Measurements from ENCODE around the gene RAB3GAP2.

RAB3GAP2 gene, protein sequence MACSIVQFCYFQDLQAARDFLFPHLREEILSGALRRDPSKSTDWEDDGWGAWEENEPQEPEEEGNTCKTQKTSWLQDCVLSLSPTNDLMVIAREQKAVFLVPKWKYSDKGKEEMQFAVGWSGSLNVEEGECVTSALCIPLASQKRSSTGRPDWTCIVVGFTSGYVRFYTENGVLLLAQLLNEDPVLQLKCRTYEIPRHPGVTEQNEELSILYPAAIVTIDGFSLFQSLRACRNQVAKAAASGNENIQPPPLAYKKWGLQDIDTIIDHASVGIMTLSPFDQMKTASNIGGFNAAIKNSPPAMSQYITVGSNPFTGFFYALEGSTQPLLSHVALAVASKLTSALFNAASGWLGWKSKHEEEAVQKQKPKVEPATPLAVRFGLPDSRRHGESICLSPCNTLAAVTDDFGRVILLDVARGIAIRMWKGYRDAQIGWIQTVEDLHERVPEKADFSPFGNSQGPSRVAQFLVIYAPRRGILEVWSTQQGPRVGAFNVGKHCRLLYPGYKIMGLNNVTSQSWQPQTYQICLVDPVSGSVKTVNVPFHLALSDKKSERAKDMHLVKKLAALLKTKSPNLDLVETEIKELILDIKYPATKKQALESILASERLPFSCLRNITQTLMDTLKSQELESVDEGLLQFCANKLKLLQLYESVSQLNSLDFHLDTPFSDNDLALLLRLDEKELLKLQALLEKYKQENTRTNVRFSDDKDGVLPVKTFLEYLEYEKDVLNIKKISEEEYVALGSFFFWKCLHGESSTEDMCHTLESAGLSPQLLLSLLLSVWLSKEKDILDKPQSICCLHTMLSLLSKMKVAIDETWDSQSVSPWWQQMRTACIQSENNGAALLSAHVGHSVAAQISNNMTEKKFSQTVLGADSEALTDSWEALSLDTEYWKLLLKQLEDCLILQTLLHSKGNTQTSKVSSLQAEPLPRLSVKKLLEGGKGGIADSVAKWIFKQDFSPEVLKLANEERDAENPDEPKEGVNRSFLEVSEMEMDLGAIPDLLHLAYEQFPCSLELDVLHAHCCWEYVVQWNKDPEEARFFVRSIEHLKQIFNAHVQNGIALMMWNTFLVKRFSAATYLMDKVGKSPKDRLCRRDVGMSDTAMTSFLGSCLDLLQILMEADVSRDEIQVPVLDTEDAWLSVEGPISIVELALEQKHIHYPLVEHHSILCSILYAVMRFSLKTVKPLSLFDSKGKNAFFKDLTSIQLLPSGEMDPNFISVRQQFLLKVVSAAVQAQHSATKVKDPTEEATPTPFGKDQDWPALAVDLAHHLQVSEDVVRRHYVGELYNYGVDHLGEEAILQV (N-terminal part only)

DNA sequence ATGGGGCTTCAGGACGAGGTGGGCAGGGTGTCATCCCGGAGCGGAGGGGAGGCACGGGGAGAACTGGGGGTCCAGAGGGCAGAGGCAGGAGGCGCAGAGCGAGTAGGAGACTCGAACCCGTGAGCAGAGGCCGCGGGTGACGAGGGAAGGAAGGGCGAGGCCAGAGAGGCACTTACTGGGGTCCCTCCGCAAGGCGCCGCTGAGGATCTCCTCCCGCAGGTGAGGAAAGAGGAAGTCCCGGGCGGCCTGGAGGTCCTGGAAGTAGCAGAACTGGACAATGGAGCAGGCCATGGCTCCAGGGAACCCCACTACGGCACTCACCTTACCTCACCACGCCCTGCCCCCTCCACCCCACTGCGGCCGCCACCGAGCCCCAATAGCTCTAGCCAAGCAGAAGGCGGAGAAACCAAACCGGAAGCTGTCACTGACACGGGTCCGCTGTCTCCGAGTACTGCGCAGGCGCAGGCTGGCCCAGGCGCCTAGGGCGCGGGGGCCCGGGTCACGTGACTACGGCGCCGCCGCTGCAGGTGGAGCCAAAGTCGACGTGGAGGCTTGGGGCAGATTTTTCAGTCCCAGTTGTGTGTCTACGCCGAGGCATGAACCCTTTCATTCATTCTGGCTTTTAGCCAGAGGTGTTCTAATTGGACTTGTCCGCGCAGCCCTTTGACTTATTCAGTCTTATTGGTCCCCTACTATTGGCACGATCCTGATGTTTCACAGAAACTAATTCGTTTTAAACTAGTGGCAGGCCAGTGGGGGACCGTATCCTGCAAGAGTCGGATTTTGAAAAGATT lies at the start of gene RAB3GAP2:
Gene RAB3GAP2 (minus strand): TSS at position 407 of the 794 bp plus-strand sequence. CDS start 116 bp downstream, at position 291.
- TF ChIP-seq POLR2A (IDR thresholded peaks at IDR 0.05; ENCODE audit: extremely low read depth, insufficient read length): peak; percentile 75
- TF ChIP-seq, protein P1, sequence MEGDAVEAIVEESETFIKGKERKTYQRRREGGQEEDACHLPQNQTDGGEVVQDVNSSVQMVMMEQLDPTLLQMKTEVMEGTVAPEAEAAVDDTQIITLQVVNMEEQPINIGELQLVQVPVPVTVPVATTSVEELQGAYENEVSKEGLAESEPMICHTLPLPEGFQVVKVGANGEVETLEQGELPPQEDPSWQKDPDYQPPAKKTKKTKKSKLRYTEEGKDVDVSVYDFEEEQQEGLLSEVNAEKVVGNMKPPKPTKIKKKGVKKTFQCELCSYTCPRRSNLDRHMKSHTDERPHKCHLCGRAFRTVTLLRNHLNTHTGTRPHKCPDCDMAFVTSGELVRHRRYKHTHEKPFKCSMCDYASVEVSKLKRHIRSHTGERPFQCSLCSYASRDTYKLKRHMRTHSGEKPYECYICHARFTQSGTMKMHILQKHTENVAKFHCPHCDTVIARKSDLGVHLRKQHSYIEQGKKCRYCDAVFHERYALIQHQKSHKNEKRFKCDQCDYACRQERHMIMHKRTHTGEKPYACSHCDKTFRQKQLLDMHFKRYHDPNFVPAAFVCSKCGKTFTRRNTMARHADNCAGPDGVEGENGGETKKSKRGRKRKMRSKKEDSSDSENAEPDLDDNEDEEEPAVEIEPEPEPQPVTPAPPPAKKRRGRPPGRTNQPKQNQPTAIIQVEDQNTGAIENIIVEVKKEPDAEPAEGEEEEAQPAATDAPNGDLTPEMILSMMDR (IDR thresholded peaks at IDR 0.05; ENCODE audit: low read depth, low read length): no peak
- no peak for TF ChIP-seq MYC (IDR thresholded peaks at IDR 0.05; ENCODE audit: low read depth, low read length)
- TF ChIP-seq, protein P2, sequence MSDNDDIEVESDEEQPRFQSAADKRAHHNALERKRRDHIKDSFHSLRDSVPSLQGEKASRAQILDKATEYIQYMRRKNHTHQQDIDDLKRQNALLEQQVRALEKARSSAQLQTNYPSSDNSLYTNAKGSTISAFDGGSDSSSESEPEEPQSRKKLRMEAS (IDR thresholded peaks at IDR 0.05; ENCODE audit: low read depth, low read length): peak; percentile 96

DNA sequence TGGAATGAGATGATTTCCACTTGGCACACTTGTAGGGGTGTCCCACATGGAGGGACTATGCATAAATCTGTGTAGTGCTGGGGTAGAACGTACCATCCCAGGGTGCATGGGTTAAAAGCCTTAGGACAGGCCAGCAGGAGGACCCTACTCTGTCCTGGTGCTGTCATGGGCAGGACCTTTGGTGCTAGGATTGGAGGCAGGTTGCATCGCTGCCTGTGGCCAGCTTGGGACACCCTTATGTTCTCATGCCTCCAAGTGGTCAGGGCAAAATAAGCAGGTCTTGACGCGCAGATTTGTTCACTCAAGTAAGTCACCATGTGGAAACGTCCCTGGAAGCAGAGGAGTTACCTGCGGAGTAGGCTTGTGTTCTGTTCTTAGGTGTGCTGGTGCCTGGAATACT lies 49.5 kb upstream of the RAB3GAP2 start:
- DNase-seq (ENCODE audit: low read depth): peak; percentile 7

More for the DNA sequence above, at the start of gene RAB3GAP2:
- H3K4me3 ChIP-seq (ENCODE audit: low read depth, low read length): peak within 1 kb of the TSS; percentile 85
- DNase-seq (ENCODE audit: low read depth): peak; percentile 93

DNA sequence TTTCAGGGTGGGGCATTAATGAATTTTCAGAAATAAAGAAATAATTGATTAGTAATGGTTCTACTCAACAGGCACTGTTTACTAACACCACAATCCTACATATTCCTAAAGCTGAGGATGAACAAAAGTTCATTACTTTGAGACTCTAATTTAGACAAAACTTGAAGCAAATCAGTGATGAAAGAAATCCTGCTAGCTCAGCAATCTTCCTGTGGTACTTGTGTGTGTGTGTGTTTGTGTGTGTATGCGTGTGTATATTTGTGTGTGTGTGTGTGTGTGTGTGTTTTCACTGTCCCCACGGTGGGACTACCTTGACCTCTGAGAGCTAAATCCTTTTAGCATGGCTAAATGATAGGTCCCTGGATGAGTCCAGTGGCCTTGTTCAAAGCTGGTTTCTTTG lies 48.5 kb upstream of the RAB3GAP2 start:
- TF ChIP-seq MYC (IDR thresholded peaks at IDR 0.05; ENCODE audit: low read depth, low read length) (no peak), POLR2A (IDR thresholded peaks at IDR 0.05; ENCODE audit: extremely low read depth, insufficient read length) (no peak)
- TF ChIP-seq, protein P1 (IDR thresholded peaks at IDR 0.05; ENCODE audit: low read depth, low read length): no peak
- TF ChIP-seq, protein P2 (IDR thresholded peaks at IDR 0.05; ENCODE audit: low read depth, low read length): no peak

More for the DNA sequence above, 49.5 kb upstream of the RAB3GAP2 start:
- no peak overlapping the region for H3K4me3 ChIP-seq (ENCODE audit: low read depth, low read length)
- TF ChIP-seq, protein P1 (IDR thresholded peaks at IDR 0.05; ENCODE audit: low read depth, low read length): no peak
- TF ChIP-seq MYC (IDR thresholded peaks at IDR 0.05; ENCODE audit: low read depth, low read length): no peak
- no peak for TF ChIP-seq POLR2A (IDR thresholded peaks at IDR 0.05; ENCODE audit: extremely low read depth, insufficient read length)
- TF ChIP-seq, protein P2 (IDR thresholded peaks at IDR 0.05; ENCODE audit: low read depth, low read length): no peak

DNA sequence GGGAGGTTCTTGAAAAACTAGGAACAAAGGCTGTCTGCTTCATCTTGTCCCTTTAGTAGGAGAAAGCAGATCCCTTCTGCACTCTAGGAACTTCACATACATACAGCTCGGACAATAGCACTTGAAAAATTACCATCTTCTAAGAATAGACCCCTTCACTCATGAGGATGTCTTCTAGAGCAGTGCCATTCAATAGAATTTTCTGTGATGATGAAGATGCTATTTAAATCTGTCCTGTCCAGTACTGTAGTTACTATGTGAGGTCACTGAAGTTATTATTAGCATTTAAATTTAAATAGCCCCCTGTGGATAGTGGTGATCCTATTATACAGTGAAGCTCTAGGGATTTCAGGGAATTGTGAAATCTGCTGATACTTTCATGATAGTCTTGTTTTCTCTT lies 46.4 kb upstream of the RAB3GAP2 start:
- DNase-seq (ENCODE audit: low read depth): no peak
- H3K4me3 ChIP-seq (ENCODE audit: low read depth, low read length): no peak overlapping the region
- TF ChIP-seq POLR2A (IDR thresholded peaks at IDR 0.05; ENCODE audit: extremely low read depth, insufficient read length) (no peak), MYC (IDR thresholded peaks at IDR 0.05; ENCODE audit: low read depth, low read length) (no peak)
- TF ChIP-seq, protein P1 (IDR thresholded peaks at IDR 0.05; ENCODE audit: low read depth, low read length): no peak
- TF ChIP-seq, protein P2 (IDR thresholded peaks at IDR 0.05; ENCODE audit: low read depth, low read length): no peak

More for the DNA sequence above, 48.5 kb upstream of the RAB3GAP2 start:
- no peak overlapping the region for H3K4me3 ChIP-seq (ENCODE audit: low read depth, low read length)
- DNase-seq (ENCODE audit: low read depth): no peak

All from NB4 (cell line).